DOHH2 (cell line): ENCODE data around the gene SLC35A3.

Experiments
- EZH2phosphoT487 ChIP-seq: fragments of 200-600 bp; sonication (generic); IDR thresholded peaks from 2 replicates; pipeline ENCODE4 v1.6.1; 2017; ENCODE audit warnings: borderline replicate concordance, mild to moderate bottlenecking, antibody characterized with exemption, low read length, moderate library complexity, mixed read lengths
- TF ChIP-seq, protein P1 (sequence below): fragments of 200-600 bp; sonication (generic); IDR thresholded peaks from one replicate; pipeline ENCODE4 v1.5.1; 2014; ENCODE audit warnings: antibody characterized with exemption, mild to moderate bottlenecking, low read depth, low read length; ENCODE audit not compliant: poor library complexity, severe bottlenecking

DNA sequence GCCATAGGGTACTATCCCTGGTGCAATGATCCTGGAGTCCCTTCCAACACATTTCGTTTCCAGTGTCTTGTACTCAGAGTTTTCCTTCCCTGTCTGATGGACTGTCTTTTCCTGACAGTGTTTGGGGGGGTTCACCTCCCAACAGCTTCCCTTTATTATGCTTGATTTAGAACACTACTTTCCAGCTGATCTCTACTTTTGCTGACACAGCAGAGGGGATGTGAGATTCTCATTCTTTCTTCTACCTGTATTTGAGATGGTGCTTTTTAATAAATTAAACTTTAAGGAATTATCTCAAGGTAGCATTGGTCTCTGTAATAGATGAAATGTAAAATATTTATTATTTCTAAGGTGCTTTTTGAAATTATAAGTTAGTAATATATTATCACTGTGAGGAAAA lies 41.0 kb downstream of the SLC35A3 start:
- TF ChIP-seq, protein P1, sequence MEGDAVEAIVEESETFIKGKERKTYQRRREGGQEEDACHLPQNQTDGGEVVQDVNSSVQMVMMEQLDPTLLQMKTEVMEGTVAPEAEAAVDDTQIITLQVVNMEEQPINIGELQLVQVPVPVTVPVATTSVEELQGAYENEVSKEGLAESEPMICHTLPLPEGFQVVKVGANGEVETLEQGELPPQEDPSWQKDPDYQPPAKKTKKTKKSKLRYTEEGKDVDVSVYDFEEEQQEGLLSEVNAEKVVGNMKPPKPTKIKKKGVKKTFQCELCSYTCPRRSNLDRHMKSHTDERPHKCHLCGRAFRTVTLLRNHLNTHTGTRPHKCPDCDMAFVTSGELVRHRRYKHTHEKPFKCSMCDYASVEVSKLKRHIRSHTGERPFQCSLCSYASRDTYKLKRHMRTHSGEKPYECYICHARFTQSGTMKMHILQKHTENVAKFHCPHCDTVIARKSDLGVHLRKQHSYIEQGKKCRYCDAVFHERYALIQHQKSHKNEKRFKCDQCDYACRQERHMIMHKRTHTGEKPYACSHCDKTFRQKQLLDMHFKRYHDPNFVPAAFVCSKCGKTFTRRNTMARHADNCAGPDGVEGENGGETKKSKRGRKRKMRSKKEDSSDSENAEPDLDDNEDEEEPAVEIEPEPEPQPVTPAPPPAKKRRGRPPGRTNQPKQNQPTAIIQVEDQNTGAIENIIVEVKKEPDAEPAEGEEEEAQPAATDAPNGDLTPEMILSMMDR, result no peak
- no peak for TF ChIP-seq EZH2phosphoT487
